NCI-H2196 (cell line): Measurements from ENCODE around the gene JAK1.

Experiments
- DNase-seq: peaks from one replicate; lab custom pipeline; 2025; ENCODE audit not compliant: unreplicated experiment; lab: John Stamatoyannopoulos, UW

Gene JAK1

GRCh38 chr1:64873576-64873975, 92.8 kb downstream of the JAK1 start:
- no peak for DNase-seq

GRCh38 chr1:64872067-64872466, 94.3 kb downstream of the JAK1 start:
- DNase-seq: no peak

- DNase-seq: no peak
Measured at GRCh38 chr1:64871256-64871655, 95.1 kb downstream of the JAK1 start.

- no peak for DNase-seq
Measured at GRCh38 chr1:64867266-64867665, 99.1 kb downstream of the JAK1 start.

GRCh38 chr1:64866689-64867088, 99.7 kb downstream of the JAK1 start:
- no peak for DNase-seq

- DNase-seq: no peak
Measured at GRCh38 chr1:64865105-64865757, 101.1 kb downstream of the JAK1 start.

DNA sequence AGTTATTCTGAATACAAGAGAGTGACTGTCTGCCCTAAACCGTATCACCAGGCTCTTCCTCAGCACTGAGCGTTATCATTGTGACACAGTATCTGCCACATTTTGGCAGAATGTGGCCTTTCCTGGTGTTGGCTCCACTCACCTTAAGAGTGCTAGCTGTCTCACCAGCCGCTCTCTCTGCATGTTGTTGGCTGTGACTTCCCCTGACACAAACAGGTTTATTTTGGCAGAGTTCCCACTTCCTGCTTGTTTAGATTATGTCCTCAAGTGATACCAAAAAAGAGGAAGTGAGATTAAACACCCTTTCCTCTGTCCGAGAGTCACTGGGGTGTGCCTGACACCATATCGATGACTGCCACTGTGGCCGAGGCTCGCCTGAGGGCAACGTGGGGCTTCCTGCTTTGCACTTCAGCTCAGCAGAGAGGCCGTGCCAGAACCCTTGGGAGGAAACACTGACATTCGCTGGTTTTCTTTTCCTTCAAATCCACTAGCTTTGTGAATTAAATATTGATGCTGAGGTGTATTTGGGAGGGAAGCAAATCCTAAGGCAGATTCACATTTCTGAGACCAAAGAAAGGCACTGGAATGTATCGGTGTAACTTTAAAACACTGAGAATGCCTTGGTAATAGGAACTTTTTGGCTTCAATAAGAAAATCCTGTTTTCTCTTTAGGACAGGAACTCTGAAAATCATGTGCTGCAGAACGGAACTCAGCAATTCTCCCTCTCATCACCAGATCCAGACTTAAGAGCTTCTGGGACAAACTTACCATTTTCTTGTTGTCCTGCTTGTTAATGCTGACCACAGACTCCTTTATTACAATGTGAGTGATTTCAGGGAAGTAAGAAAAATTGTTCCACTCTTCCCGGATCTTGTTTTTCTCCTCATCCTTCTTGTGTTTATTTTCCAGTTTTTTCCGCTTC, 102.1 kb downstream of the JAK1 start:
- peak; percentile 10 for DNase-seq

DNA sequence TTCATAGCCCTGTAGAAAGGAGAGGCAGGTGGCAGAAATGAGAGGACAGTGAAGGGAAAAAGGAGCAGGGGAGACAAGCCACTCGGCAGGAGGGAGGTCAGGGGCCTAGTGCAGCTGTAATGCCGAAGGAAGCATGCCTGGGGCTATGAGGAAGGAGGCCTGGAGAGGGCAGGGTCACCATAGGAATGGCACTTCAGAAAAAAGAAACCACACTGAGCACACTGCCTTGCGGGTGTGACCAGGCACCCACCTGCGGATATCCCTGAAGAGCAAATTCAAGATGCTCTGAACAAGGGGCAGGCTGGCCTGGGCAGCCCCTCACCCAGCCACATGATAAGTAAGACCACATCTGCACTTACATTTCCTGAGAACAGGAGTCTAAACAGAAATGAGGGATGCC, 104.7 kb downstream of the JAK1 start:
- DNase-seq: no peak

GRCh38 chr1:64857347-64857746, 109.0 kb downstream of the JAK1 start:
- no peak for DNase-seq

- DNase-seq: peak; percentile 32
Measured at GRCh38 chr1:64856553-64856952, 109.8 kb downstream of the JAK1 start.

DNA sequence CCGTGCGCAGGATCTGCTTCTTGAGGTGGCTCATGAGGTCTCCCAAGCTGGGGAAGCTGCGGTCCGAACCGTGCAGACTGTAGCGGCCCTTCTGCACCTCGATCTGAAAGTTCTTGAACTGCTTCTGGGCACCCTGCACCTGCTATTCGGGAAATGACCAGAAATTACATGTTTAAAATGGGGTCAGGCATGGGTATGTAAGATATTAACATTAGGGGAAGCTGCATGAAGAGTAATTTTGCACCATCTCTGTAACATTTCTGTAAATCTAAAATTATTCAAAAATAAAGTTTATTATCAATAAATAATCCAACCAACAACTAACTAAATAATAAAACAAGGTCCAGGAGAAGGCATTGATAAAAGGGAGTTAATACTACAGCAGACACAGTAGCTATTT, 110.8 kb downstream of the JAK1 start:
- DNase-seq: no peak

DNA sequence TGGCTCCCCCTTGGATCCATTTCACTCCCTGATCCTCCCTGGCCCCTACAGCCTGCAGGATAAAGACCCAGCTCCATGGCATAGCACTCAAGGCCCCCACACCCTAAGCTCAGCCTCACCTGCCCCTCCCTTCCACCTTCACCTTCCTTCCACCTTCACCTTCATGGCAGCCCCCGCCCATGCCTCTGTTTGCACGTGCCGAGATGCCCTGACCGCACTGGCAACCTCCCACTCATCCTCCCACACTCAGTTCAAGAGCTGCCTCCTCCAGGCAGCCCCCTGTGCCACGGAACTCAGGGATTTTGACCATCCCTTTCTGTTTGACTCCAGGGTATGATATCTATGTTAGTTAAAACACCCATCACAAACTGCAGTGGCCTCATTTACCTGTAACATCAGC, 111.7 kb downstream of the JAK1 start:
- no peak for DNase-seq

DNA sequence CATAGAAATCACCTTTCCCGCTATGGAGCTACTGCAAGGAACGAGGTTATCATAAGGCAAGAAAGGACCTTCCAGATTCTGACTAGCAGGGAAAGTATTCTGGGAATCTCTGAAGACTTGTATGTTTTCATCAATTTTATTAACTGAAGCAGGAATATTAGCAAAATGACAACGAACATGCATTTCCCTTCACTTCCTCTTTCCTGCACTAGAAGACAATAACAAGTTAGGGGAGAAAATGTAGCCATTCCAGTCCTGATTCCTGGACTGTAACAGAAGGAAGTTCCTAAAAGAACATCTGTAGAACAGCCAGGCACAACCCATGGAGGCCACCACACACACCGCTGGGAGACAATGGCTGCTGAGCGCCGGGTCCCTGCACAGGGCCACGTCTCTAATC, 114.7 kb downstream of the JAK1 start:
- DNase-seq: no peak

DNA sequence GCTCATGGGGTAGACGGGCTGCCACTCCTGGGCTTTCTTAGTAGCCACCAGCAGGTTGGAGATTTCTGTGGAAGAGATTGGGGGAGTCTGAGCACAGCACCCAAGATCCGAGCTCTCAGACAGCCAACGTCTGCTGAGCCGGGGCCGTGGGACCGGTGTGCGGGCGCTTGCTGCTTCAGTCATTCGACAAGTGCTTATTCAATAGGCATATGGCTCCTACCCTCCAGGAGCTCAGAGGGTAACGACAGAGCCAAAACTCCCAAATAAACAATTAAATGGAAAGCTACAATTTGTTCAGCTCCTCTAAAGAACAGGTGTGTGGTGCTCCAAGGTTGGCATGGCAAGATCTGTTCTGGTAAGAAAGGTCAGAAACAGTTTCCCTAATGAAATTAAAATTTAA, 115.5 kb downstream of the JAK1 start:
- no peak for DNase-seq

DNA sequence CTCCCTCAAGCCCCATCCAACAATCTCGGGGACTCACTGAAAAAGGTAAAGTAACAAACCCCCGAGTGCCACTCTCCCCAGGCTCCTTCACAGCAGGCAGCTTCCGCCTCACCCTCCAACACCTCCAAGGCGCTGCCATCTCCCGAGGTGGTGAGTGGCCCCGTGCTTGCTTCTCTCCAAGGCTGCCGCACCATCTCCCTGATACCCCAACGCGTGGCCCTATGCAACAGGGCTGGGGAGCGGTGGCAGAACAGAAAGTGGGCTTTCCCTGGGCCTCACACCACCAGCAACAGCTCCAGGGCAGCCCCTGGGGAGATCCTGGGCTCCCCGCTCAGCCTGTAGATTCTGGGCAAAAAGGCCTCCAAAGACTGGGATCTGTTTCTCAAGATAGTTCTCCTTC, 116.4 kb downstream of the JAK1 start:
- no peak for DNase-seq

DNA sequence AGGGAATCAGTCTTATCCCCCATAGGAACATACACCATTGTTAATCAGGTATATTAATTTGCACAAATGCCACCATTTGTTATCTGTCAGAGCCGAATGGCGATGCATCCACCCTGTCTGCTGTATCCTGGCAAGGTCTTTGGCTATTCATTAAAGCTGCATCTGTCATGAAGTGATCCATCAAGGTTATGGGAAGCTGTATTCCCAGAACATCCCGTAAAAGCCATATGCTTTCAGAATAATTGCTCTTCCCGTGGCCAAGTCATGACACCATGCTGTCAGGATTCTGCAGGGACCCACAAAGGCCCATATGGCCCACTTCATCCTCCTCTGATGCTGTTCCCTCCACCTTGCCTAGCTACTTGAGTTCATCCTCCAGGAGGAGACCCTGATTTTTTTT, 117.5 kb downstream of the JAK1 start:
- no peak for DNase-seq

- DNase-seq: no peak
Measured at GRCh38 chr1:64848136-64848535, 118.2 kb downstream of the JAK1 start.

GRCh38 chr1:64847666-64848065, 118.7 kb downstream of the JAK1 start:
- no peak for DNase-seq

DNA sequence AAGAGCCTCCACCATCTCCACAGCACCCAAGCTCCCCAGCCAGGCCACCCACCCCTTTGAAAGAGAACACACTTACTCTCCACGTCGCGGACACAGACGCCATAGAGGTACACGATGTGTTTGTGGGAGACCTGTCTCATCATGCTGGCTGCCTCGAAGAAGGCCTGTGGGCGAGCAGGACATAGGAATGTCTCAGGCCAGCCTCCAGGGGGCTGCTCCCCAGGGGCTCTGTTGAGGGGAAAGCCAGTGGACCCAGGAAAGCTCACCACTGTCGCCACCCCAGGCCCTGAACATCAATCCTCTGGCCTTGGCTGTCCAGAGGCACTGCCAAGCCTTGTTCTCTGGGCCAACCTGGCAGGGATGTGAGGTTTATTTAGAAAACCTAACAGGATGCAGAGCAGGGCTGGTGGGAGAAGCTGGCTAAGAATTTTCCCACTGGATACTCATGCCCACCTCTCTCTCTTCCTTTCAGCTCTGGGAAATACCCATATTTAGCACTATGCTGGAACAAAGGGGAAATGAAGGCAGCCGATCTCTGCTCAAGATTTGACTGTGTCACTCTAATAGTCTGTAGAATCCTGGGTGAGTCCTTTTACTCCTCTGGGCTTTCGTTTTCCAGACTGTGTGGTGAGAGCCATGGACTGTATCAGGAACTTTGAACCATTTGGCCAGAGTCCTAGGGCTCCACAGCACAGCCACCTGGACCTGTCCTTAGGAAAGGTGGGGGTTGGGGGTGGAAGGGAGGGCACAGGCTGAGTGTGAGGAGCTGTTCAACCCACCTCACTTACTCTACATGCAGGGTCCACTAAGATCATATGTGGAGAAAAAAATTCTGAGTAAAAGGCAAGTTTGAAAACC, 119.5 kb downstream of the JAK1 start:
- no peak for DNase-seq

DNA sequence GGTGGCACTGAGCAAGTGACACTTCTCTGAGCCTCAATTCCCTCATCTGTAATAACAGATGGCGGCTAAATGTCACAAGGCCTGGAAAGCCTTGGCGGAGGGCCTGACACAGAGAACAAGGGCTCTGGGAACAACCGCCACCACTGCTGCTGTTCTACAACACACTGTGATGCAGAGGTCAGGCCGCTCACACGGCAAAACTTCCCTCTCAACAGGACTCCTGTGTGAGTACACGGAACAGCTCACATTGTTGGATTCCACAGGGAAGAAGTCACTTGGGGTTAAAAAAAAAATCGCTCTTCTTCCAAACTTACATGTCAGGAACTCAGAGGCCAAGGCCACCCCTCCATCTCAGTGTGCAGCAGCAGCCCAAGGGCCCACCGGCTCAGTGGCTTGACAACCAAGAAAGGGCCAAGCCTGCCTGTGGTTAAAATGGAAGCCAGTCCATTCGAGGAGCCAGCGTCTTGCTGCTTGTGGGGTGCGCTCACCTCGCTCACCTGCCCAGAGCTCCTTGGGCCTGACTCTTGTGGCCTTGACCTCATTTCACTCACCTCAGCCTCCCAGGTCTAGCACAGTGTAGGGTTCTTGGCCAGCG, 120.4 kb downstream of the JAK1 start:
- DNase-seq: no peak

- no peak for DNase-seq
Measured at GRCh38 chr1:64844609-64845008, 121.7 kb downstream of the JAK1 start.
